ENCODE measurements around the gene DSC2. TPM values are rescaled to one million over a fixed set of nuclear protein-coding genes. Genes with fewer than 3 reads are reported as not detected.

DSC2 gene
- polyA plus RNA-seq, 1 of the 3 experiments (the other 2 are of a cell fraction), result not detected

DNA sequence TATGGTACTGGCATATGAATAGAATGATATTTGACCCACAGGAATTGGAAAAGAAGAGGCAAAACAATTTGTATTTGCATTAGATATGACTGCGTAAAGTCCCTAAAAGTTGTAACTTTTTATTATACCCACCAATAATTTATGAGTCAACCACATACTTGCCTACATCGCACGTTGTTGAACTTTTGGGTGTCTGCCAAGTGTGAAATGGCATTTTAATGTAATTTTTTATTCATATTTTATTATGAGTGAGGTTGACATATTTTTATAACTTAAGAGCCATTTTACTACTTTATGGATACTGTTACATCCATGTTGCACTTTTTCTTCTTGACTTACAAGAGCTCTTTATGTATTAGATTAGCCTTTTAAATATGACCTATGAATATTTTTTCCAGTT is 4.6 kb downstream of the DSC2 start:
- no peak for DNase-seq
- Histone ChIP-seq H3K4me2 (no peak overlapping the region), H4K20me1 (ENCODE audit: insufficient read depth) (no peaks in the 10 kb centered on the region), H3K9me3 (no peaks in the 10 kb centered on the region), H3K9ac (no peak overlapping the region), H3K4me1 (ENCODE audit: control insufficient read depth in 1 of 2, insufficient read depth in 2 of 2, low read depth in 1 of 2, low read length in 1 of 2) (no peaks in the 10 kb centered on the region), H2AFZ (ENCODE audit: low read depth) (no peak overlapping the region), H3K79me2 (ENCODE audit: insufficient read depth) (no peaks in the 10 kb centered on the region), H3K27me3 (ENCODE audit: insufficient read depth) (peaks cover 21% of the 10 kb centered on the region; the same call in 1 of the 2 replicates), H3K27ac (ENCODE audit: low read depth in 2 of 2, low read length in 1 of 2) (no peak overlapping the region), H3K9me2 (no peaks in the 10 kb centered on the region), H3F3A (replicated peaks; ENCODE audit: insufficient read depth) (no peaks in the 10 kb centered on the region), H3K36me3 (replicated peaks in 1 of 2; ENCODE audit: control insufficient read depth in 1 of 2, insufficient read depth in 2 of 2, low read length in 1 of 2) (no peaks in the 10 kb centered on the region), H3K4me3 (ENCODE audit: low read depth in 2 of 2, low read length in 1 of 2) (no peak overlapping the region)
- WGBS (ENCODE audit: low lambda C conversion rate), result 27% methylated on average over 3 of the region's 3 CpGs
- TF ChIP-seq ELF1 (IDR thresholded peaks at IDR 0.05), result no peak
- TF ChIP-seq, protein P1, sequence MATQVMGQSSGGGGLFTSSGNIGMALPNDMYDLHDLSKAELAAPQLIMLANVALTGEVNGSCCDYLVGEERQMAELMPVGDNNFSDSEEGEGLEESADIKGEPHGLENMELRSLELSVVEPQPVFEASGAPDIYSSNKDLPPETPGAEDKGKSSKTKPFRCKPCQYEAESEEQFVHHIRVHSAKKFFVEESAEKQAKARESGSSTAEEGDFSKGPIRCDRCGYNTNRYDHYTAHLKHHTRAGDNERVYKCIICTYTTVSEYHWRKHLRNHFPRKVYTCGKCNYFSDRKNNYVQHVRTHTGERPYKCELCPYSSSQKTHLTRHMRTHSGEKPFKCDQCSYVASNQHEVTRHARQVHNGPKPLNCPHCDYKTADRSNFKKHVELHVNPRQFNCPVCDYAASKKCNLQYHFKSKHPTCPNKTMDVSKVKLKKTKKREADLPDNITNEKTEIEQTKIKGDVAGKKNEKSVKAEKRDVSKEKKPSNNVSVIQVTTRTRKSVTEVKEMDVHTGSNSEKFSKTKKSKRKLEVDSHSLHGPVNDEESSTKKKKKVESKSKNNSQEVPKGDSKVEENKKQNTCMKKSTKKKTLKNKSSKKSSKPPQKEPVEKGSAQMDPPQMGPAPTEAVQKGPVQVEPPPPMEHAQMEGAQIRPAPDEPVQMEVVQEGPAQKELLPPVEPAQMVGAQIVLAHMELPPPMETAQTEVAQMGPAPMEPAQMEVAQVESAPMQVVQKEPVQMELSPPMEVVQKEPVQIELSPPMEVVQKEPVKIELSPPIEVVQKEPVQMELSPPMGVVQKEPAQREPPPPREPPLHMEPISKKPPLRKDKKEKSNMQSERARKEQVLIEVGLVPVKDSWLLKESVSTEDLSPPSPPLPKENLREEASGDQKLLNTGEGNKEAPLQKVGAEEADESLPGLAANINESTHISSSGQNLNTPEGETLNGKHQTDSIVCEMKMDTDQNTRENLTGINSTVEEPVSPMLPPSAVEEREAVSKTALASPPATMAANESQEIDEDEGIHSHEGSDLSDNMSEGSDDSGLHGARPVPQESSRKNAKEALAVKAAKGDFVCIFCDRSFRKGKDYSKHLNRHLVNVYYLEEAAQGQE (IDR thresholded peaks at IDR 0.05; ENCODE audit: low read depth, low read length), result no peak
- no peak for TF ChIP-seq FOXJ3 (CRISPR knock-in tag; IDR thresholded peaks at IDR 0.05)
- TF ChIP-seq SIN3A (IDR thresholded peaks at IDR 0.05; ENCODE audit: borderline replicate concordance, low read depth, low read length), result no peak
- no peak for TF ChIP-seq MXI1 (IDR thresholded peaks at IDR 0.05; ENCODE audit: low read depth, low read length)
- no peak for TF ChIP-seq FOXM1 (IDR thresholded peaks at IDR 0.05; ENCODE audit: low read depth)
- no peak for TF ChIP-seq YY1 (IDR thresholded peaks at IDR 0.05; ENCODE audit: low read depth)
- TF ChIP-seq NFIC (IDR thresholded peaks at IDR 0.05; ENCODE audit: borderline replicate concordance), result no peak
- TF ChIP-seq TCF12 (IDR thresholded peaks at IDR 0.05), result no peak
- no peak for TF ChIP-seq FOSL2 (IDR thresholded peaks at IDR 0.05; ENCODE audit: borderline replicate concordance, low read depth)
- no peak for TF ChIP-seq SMC3 (IDR thresholded peaks at IDR 0.05; ENCODE audit: low read depth, low read length)
- TF ChIP-seq, protein P2, sequence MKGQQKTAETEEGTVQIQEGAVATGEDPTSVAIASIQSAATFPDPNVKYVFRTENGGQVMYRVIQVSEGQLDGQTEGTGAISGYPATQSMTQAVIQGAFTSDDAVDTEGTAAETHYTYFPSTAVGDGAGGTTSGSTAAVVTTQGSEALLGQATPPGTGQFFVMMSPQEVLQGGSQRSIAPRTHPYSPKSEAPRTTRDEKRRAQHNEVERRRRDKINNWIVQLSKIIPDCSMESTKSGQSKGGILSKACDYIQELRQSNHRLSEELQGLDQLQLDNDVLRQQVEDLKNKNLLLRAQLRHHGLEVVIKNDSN (IDR thresholded peaks at IDR 0.05; ENCODE audit: borderline replicate concordance, low read depth), result no peak
- TF ChIP-seq, protein P3, sequence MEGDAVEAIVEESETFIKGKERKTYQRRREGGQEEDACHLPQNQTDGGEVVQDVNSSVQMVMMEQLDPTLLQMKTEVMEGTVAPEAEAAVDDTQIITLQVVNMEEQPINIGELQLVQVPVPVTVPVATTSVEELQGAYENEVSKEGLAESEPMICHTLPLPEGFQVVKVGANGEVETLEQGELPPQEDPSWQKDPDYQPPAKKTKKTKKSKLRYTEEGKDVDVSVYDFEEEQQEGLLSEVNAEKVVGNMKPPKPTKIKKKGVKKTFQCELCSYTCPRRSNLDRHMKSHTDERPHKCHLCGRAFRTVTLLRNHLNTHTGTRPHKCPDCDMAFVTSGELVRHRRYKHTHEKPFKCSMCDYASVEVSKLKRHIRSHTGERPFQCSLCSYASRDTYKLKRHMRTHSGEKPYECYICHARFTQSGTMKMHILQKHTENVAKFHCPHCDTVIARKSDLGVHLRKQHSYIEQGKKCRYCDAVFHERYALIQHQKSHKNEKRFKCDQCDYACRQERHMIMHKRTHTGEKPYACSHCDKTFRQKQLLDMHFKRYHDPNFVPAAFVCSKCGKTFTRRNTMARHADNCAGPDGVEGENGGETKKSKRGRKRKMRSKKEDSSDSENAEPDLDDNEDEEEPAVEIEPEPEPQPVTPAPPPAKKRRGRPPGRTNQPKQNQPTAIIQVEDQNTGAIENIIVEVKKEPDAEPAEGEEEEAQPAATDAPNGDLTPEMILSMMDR (IDR thresholded peaks at IDR 0.05), result no peak
- TF ChIP-seq, protein P4, sequence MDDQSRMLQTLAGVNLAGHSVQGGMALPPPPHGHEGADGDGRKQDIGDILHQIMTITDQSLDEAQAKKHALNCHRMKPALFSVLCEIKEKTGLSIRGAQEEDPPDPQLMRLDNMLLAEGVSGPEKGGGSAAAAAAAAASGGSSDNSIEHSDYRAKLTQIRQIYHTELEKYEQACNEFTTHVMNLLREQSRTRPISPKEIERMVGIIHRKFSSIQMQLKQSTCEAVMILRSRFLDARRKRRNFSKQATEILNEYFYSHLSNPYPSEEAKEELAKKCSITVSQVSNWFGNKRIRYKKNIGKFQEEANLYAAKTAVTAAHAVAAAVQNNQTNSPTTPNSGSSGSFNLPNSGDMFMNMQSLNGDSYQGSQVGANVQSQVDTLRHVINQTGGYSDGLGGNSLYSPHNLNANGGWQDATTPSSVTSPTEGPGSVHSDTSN (IDR thresholded peaks at IDR 0.05), result no peak
- TF ChIP-seq EP300 (IDR thresholded peaks at IDR 0.05; ENCODE audit: borderline replicate concordance in 1 of 2, low read depth in 1 of 2, low read length in 1 of 2), result no peak
- TF ChIP-seq CHD2 (IDR thresholded peaks at IDR 0.05; ENCODE audit: low read length, partially characterized antibody), result no peak
- TF ChIP-seq, protein P5, sequence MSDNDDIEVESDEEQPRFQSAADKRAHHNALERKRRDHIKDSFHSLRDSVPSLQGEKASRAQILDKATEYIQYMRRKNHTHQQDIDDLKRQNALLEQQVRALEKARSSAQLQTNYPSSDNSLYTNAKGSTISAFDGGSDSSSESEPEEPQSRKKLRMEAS (IDR thresholded peaks at IDR 0.05; ENCODE audit: low read depth), result no peak
- no peak for TF ChIP-seq GATA2 (CRISPR knock-in tag; IDR thresholded peaks at IDR 0.05)
- TF ChIP-seq RAD21 (IDR thresholded peaks at IDR 0.05; ENCODE audit: low read length), result no peak
- no peak for TF ChIP-seq RCOR1 (IDR thresholded peaks at IDR 0.05; ENCODE audit: low read length)
- ChIA-PET CTCF (no interaction called here), POLR2A (no interaction called here)

Data from SK-N-SH (cell line).